GM19099 (cell line): ENCODE results near the gene C15orf62.

Experiments
- POLR2A ChIP-seq: IDR thresholded peaks from 3 replicates; pipeline ENCODE4 v1.6.1; 2011; ENCODE audit warnings: low read depth; ENCODE audit not compliant: insufficient read length; ENCODE audit errors: extremely low read depth

The C15orf62 gene

GRCh38 chr15:40766906-40767837, 2.6 kb upstream of the C15orf62 start:
- no peak for TF ChIP-seq POLR2A

GRCh38 chr15:40767838-40768500, 1.8 kb upstream of the C15orf62 start:
- no peak for TF ChIP-seq POLR2A

GRCh38 chr15:40768521-40769273, 1.1 kb upstream of the C15orf62 start:
- TF ChIP-seq POLR2A: no peak

DNA sequence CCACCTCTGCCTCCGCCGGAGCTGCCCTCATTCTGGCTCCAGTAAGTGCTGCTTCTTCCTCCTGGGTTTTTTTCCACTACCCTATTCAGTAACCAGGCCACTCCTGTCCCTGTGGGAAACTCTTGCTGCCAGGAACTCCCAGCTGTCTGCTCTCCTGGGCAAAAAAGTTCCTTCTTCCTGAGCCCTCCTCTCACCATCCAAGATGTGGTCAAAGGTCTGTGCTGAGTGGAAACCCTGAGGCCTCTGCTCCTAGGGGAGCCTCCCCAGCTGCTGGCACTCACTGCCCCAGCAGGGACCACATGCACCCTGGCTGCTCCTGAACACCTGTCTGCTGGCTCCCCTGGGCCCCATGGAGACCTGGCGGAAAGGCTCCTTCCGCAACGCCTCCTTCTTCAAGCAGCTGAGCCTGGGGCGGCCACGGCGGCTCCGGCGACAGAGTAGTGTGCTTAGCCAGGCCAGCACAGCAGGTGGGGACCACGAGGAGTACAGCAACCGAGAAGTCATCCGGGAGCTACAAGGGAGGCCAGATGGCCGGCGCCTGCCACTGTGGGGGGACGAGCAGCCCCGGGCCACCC, 454 bp downstream of the C15orf62 start:
- no peak for TF ChIP-seq POLR2A

DNA sequence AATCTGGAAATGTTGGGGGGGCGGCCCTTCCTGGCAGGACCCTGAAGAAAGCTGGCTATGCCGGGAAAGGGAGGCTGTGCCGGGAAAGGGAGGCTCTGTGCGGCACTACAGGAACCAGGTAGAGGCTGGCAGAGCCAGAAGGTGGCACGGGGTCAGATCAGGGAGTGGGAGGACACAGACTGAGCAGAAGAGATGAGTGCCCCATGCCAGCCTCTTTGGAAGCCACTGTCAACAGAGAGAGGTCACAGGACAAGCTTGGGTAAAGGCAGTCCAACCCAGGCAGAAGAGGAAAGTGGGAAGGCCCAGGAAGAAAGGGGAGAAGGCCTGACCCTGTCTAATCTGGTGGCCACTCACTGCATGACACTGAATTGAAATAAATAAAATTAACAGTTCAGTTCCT, 1.5 kb downstream of the C15orf62 start:
- no peak for TF ChIP-seq POLR2A

DNA sequence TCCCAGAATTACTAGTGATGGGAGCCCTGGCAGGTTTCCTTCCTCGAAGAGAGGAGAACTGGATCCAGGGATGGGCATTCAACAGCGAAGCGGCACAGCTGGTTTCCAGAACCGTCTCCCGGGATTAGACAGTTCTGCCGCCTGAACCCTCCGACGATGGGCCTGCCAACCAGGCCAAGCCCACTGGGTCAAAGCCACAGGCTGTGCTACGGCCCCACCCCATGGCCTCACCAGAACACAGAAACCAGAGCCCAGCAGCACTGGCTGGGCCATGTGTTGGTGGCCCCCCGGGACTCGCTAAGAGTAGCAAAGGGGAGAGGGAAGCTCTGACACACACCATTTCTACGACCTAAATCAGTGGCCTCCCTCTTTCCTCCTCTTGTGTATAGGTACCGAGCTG, 2.2 kb downstream of the C15orf62 start:
- TF ChIP-seq POLR2A: no peak

DNA sequence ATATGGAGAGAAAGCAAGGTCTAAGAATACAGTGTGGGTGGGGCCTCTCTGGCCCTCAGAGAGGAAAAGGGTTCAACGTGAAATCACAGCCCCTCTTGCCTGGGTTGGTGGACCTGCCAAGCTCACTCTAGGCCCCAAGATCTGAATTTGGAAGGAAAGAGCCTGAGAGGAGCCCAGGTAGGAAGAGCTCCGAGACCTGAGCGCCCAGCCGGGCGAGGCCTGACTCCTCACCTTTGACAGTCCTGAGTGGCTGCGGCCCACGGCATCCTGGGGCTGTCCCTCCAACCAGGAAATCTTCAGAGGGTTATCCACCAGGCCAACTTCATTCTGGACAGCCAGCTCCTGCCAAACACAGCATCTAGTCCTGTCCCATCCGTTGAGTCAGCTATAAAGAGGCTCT, 3.7 kb downstream of the C15orf62 start:
- no peak for TF ChIP-seq POLR2A

DNA sequence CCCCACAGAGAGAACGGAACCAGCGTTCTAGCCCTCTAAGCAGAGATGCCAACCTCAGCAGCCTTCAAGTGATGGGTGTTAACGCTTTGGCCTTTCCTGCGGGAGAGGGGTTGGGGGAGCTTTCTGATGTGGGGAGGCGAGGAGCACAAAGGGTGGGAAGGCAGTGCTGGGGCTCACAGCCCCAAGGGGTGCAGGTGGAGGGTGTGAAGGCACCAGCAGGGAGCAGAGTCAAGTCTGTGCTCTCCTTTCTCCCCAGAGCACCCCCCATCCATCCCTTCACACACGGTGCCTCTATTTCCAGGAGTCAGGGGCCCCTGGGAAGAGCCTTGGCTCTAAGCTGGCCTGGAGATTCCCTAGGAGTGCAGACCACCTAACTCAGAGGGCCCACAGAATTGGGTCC, 4.1 kb downstream of the C15orf62 start:
- no peak for TF ChIP-seq POLR2A

- TF ChIP-seq POLR2A: no peak
Measured at GRCh38 chr15:40775007-40775406, 5.2 kb downstream of the C15orf62 start.

DNA sequence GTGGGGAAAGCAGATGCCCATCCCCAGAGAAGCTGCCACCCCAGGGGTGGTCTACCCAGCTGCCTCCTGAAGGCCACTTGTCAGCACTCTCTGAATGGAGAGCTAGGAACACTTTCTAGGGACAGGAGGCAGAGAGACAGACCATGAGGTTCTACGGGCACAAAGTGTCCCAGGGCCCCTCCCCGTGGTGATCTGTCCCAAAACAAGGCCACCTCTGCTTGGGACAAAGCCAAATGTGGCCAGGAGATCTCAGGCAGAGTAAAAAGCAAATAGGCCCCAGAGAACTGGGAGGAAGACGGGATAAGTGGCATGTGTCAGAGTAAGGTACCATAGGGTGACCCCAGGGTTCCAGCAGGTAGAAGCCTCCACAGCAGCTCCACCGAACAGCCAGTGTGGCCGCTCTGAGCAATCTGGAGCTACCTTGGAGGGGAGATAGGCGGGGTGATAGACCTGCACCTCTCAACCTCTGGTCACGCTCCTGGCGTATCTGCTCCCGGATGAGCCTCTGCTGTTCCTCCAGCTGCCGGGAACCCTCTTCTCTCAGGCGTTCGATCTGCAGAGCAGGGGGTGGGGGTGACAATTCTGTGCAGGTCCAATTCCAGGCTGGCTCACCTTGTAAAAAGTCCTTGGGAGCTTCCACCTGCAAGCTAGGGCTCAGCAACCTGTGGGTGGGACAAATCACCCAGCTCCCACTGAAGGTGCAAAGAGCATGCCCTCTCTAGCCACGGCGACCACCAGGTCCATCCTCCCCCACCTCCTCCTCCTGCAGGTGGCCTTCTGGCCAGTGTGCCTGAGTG, 6.2 kb downstream of the C15orf62 start:
- no peak for TF ChIP-seq POLR2A

GRCh38 chr15:40776537-40777141, 6.9 kb downstream of the C15orf62 start:
- TF ChIP-seq POLR2A: no peak

DNA sequence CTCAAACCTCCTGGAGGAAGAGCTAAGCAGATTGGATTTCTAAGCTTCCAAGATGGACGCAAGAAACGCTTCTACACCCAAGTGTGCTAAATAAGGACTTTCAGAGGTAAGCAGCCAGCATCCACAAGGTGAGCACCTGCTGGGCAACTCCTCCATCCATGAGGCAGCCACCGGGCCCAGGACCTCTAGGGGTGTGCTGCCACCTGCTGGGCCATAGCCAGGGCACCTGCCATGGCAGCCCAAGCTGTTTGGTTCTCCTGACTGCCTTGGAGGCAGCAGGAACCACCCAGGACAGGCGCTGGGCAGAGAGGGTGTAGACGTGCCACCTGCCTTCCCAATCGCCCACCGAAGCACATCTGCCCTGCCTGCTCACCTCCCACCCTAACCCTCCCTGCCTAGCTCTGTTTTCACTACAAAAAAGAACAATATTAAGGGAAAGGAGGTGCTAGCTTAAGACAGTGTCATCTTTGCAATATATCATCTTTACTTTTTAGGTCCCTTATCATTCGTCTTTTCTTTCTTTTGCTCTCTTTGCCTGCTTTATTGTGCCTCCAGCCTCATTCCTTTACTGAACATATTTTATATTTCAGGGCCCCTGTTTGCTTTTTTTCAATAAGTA, 12.9 kb downstream of the C15orf62 start:
- TF ChIP-seq POLR2A: no peak

- no peak for TF ChIP-seq POLR2A
Measured at GRCh38 chr15:40785164-40785563, 15.4 kb downstream of the C15orf62 start.

- no peak for TF ChIP-seq POLR2A
Measured at GRCh38 chr15:40785814-40786213, 16.0 kb downstream of the C15orf62 start.

DNA sequence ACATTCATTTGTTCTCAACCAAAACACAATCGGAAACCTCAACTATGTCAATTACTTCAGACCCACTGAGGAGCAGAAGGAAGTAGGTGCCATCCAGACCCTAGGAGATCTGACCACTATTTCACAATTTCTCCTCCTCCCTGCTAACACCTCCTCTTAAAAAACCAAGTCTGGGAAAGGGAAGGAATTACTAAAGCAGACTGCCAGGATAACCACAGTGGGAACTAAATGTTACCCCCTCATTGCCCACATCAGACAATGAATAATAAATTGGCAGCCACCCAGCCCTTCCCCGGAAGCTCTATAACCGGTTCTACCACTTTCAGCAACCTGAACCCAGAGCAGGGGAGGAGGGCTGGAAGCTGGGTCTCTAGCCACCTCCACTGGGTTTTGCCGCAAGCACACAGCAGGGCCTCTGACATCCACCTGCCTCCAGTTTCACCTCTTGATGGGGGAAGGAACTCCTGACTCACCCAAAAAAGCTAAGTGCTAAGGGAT, 17.6 kb downstream of the C15orf62 start:
- TF ChIP-seq POLR2A: no peak
